Muscle of leg (tissue), 11 donors: ENCODE measurements around the gene RALGPS1. TPM values are rescaled to one million over a fixed set of nuclear protein-coding genes. Genes with fewer than 3 reads are reported as not detected.

Experiments
- DNase-seq: peaks from one replicate; pipeline ENCODE4 v3.0.0; 2013
- H3K27ac ChIP-seq: one replicate; pipeline ENCODE4 v1.5.1; 2013; ENCODE audit warnings: mild to moderate bottlenecking, low read length, control low read depth
- H3K27me3 ChIP-seq: one replicate; pipeline ENCODE4 v1.6.1; 2013; ENCODE audit warnings: low read length; ENCODE audit not compliant: control insufficient read depth, insufficient read depth
- H3K36me3 ChIP-seq: one replicate; pipeline ENCODE4 v1.6.1; 2013; ENCODE audit warnings: low read length; ENCODE audit not compliant: control insufficient read depth, insufficient read depth
- H3K4me1 ChIP-seq: one replicate; pipeline ENCODE4 v1.6.1; 2013; ENCODE audit warnings: low read length; ENCODE audit not compliant: control insufficient read depth, insufficient read depth
- H3K4me3 ChIP-seq: one replicate; pipeline ENCODE4 v1.5.1; 2013; ENCODE audit warnings: low read length, control low read depth
- H3K9me3 ChIP-seq: replicated peaks from 2 replicates; pipeline ENCODE4 v1.6.1; 2013; ENCODE audit warnings: low read depth, low read length; ENCODE audit not compliant: control insufficient read depth
- WGBS: methylation state at CpG from one replicate; pipeline ENCODE4 v1.1.5; 2013; ENCODE audit warnings: missing lambda C conversion rate; ENCODE audit not compliant: insufficient coverage; 5-methylcytosine and 5-hydroxymethylcytosine counted together
- polyA plus RNA-seq, 8 donors: library from polyadenylated mRNA; unstranded; fragments of 120-200 nt; gene quantifications; one replicate each; pipeline versions ENCODE4 v1.2.1 to v1.2.3, GENCODE V29; 2013; ENCODE audit warnings: inconsistent platforms in 1 of 8, low replicate concordance in 1 of 8; ENCODE audit not compliant: insufficient read length in 8 of 8, insufficient read depth in 1 of 8
- total RNA-seq: library from RNA; stranded (reverse); fragments of 120-200 nt; gene quantifications from one replicate; pipeline ENCODE4 v1.2.4, GENCODE V29; 2013

Gene RALGPS1
- total and polyA plus RNA-seq, 9 donors = 4.6 to 8.6 (median 7.2) TPM

DNA sequence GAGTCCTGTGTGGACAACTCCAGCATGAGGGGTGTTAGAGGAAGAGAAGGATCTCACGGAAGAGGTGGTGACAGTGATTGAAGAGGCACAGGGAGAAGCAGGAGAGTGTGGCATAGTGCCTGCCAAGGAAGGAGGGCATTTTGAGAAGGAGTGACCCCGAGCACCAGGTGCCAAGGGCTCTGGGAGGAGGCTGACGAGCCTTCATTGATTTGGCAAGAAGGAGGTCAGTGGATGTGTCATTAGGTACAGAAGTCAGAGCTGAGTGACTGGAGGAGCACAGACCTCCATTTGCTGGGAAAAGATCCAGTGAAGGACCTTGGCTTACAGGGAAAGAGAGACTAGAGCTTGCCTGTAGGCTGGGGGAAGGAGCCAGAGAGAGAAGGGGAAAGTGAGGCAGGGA, 278.2 kb downstream of the RALGPS1 start:
- WGBS = 91% methylated on average over 3 of the region's 3 CpGs
- peaks cover 32% of the 10 kb centered on the region for H3K4me1 ChIP-seq
- no peak overlapping the region for H3K27ac ChIP-seq
- H3K27me3 ChIP-seq = no peaks in the 10 kb centered on the region
- H3K36me3 ChIP-seq = no peaks in the 10 kb centered on the region
- no peak for DNase-seq
- no peaks in the 10 kb centered on the region for H3K9me3 ChIP-seq
- no peak overlapping the region for H3K4me3 ChIP-seq

DNA sequence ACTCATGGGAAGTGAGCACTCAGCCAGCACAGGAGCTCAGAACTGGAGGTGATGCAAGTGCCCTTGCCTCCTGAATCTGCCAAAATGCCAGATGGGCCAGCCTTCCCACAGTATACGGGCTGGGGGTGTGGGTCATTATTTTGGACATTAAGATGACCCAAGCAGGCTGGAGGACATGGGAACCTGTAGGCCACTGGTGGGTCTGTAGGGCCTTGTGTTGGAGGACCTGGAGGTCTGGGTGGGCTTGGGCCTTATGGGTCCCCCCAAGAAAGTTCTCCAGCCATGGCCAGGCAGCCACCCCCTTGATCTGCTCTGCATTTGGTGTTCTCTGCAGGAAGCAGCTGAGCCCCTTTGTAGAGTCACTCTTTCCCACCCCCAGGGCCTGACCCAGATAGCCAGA, 278.9 kb downstream of the RALGPS1 start:
- no peaks in the 10 kb centered on the region for H3K27me3 ChIP-seq
- no peak overlapping the region for H3K4me3 ChIP-seq
- 80% methylated on average over 1 of the region's 1 CpG for WGBS
- H3K36me3 ChIP-seq = no peaks in the 10 kb centered on the region
- H3K9me3 ChIP-seq = no peaks in the 10 kb centered on the region
- H3K4me1 ChIP-seq = peaks cover 34% of the 10 kb centered on the region
- DNase-seq = no peak
- H3K27ac ChIP-seq = no peak overlapping the region

DNA sequence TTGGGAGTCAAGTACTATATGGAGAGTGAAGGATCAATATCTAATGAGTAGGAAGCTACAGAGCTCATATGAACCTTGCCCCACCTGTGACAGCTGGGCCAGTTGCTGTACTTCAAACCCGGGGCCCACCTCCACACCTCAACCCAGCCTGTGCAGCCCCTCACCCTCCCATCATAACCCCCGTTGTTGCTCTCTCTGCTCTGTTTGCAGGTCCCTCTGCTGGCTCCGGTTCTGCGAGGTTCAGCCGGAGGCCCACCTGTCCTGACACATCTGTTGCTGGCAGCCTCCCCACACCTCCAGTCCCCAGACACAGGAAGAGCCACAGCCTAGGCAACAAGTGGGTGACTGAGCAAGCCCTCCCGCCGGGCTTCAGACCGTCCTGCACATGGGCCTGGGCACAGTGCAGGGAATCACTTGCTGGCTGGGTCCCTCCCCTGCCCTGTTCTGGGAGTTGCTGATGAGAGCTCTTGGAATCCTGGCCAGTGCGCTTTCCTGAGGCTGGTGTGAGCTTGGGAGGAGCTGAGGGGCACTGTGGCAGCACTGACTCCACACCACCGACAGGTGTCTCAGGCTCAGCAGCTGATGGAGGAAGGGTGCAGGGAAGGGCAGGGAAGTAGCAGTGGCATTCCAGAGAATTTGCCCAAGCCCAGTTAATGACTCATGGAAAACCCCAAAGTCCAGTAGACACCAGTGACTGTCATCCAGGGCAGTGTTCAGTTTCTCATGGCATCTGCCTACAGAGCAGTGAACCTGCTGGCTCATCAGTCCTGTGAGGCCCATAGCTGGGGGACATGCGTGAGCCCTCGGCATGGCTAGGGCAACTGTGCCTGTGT, 280.5 kb downstream of the RALGPS1 start:
- H3K4me3 ChIP-seq = no peak overlapping the region
- H3K9me3 ChIP-seq = no peaks in the 10 kb centered on the region
- no peak overlapping the region for H3K27ac ChIP-seq
- 70% methylated on average over 10 of the region's 12 CpGs for WGBS
- peaks cover 35% of the 10 kb centered on the region for H3K4me1 ChIP-seq
- no peaks in the 10 kb centered on the region for H3K36me3 ChIP-seq
- no peak for DNase-seq
- H3K27me3 ChIP-seq = no peaks in the 10 kb centered on the region

DNA sequence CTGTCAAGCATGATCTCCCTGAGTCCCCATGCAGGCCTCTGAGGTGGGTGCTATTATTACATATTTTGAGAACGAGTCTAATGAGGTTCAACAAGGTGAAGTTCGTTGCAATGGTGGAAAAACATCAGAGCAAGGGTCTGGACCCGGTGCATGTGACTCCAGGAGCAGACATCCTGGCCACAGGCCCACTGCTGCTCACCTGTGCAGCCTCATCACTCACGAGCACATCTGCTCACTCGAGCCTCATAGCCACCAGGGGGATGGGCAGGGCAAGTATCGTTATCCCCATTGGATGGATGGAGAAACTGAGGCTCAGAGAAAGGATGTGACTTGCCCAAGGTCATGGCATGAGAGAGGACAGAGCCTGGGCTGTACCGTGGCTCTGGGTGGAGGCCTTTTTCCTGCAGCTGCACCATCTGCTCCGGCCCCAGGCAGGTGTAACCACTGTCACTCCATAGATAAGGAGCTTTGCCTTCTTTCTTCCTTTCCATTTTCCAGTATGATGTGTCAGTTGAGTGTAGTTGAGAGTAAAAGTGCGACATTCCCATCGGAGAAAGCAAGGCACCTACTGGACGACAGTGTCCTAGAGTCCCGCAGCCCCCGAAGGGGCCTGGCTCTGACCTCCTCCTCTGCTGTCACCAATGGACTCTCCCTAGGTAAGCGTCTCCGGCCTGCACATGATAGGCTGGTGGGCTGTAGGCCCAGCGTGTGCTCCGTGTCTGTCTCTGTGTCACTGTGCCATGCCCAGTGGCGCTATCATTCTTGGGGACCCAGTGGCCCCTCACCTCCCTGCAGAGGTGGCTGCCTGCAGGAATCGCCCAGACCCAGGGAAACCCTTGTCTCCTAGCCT, 281.6 kb downstream of the RALGPS1 start:
- H3K36me3 ChIP-seq = no peaks in the 10 kb centered on the region
- no peak overlapping the region for H3K27ac ChIP-seq
- 93% methylated on average over 11 of the region's 19 CpGs for WGBS
- no peak overlapping the region for H3K4me3 ChIP-seq
- peaks cover 35% of the 10 kb centered on the region for H3K4me1 ChIP-seq
- no peaks in the 10 kb centered on the region for H3K27me3 ChIP-seq
- no peaks in the 10 kb centered on the region for H3K9me3 ChIP-seq
- no peak for DNase-seq

DNA sequence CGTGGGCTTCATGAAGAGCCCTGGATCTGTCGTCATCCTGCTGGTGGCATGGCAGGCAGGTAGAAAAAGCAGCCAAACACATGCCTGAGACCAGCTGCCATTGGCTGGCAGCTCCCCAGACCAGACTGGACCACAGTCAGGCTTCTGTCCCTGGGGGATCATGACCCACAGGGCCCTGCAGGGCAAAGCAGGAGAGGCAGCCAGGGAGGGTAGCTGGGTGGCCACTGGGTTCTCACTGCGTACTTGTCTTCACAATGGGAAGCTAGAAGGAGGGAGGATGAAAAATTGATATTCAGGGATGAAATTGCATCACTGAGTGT, 282.2 kb downstream of the RALGPS1 start:
- Histone ChIP-seq H3K4me1 (peaks cover 35% of the 10 kb centered on the region), H3K9me3 (no peaks in the 10 kb centered on the region), H3K36me3 (no peaks in the 10 kb centered on the region), H3K27me3 (no peaks in the 10 kb centered on the region), H3K4me3 (no peak overlapping the region), H3K27ac (no peak overlapping the region)
- DNase-seq = no peak
- 60% methylated on average over 3 of the region's 3 CpGs for WGBS

DNA sequence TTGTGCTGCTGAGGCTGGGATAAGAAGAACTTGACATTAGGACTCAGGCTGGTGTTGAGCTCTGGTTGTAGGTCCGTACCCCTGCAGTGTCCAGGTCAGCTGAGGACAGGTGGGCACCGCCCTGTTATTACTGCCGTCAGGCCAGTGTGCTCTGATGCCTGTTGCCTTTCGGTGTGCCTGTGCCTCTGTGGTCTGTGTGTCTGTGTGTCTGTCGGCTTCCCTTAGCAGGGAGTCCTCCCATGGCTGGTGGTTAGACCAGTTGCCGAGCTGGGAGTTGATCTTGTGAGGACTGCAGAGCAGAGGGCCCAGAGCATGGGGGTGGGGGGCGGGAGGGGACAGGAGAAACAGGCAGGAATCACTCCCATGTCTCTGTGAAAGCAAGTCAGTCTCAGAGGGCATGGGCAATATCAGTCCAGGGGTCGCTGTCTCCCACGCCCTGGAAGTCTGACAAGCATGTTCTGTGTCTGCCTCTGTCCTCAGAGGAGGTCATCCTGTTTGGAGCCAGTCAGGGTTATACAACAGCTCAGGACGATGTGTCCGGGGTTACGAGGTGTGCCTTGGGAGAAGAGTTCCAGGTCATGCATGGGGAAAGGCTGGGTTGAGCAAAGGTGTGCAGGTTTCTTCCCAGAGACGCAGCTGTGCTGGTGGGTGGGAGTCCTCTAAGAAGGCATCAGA, 282.7 kb downstream of the RALGPS1 start:
- H3K4me1 ChIP-seq = peaks cover 38% of the 10 kb centered on the region
- no peaks in the 10 kb centered on the region for H3K9me3 ChIP-seq
- no peaks in the 10 kb centered on the region for H3K36me3 ChIP-seq
- H3K27ac ChIP-seq = peak overlapping the region; percentile 16
- no peak overlapping the region for H3K4me3 ChIP-seq
- no peaks in the 10 kb centered on the region for H3K27me3 ChIP-seq
- WGBS = 79% methylated on average over 13 of the region's 13 CpGs
- no peak for DNase-seq

DNA sequence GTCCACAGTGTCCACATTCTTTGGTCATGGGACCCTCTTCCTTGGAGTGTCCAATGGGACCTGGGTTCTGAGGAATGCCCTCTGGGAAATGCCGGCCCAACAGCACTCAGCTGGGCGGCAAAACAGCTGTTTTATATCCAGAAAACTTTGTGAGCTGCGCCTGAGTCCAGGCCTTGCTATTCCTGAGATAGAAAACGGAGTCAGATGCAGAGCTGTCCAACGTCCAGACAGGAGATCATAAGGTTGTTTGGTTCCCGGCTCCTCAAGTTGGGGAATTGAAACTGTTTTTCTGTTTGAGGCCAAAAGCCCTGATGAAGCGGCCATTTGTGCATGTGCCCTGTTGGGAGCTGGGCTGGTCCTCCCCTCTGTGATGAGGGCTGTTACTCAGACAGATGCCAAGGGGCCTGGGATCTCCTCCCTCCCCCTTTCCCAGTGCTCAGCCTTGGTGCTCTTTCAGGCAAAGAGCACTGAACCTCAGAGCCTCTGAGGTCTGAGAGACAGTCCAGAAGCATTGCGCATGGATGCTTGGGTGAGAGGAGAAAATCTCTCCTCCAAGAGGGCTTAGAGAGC, 283.4 kb downstream of the RALGPS1 start:
- WGBS = 38% methylated on average over 7 of the region's 8 CpGs
- Histone ChIP-seq H3K4me3 (no peak overlapping the region), H3K27ac (peak overlapping the region; percentile 16), H3K36me3 (no peaks in the 10 kb centered on the region), H3K27me3 (no peaks in the 10 kb centered on the region), H3K4me1 (peaks cover 44% of the 10 kb centered on the region), H3K9me3 (no peaks in the 10 kb centered on the region)
- DNase-seq = peak; percentile 81

DNA sequence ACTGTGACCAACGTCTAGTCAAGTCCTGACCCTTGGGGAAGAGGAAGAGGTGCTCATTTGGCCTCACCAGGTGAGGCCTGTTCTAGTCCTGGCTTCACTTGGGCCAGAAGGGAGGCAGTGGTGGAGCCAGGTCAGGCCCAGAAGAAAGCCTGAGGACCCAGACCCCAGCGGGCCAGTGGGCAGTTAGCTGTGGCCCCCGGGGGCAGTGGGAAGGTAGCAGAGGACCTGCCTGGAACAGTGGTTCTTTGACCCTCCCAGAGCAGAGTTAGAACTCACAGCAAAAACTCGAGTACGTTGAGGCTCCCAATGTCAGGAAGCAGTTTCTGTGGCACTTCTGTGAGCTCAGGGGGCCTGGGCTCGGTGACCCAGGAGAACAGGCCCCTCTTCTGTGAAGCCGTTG, 284.0 kb downstream of the RALGPS1 start:
- H3K9me3 ChIP-seq = no peaks in the 10 kb centered on the region
- H3K4me1 ChIP-seq = peaks cover 44% of the 10 kb centered on the region
- DNase-seq = no peak
- peak overlapping the region; percentile 16 for H3K27ac ChIP-seq
- no peaks in the 10 kb centered on the region for H3K27me3 ChIP-seq
- 63% methylated on average over 7 of the region's 7 CpGs for WGBS
- H3K4me3 ChIP-seq = no peak overlapping the region
- no peaks in the 10 kb centered on the region for H3K36me3 ChIP-seq

DNA sequence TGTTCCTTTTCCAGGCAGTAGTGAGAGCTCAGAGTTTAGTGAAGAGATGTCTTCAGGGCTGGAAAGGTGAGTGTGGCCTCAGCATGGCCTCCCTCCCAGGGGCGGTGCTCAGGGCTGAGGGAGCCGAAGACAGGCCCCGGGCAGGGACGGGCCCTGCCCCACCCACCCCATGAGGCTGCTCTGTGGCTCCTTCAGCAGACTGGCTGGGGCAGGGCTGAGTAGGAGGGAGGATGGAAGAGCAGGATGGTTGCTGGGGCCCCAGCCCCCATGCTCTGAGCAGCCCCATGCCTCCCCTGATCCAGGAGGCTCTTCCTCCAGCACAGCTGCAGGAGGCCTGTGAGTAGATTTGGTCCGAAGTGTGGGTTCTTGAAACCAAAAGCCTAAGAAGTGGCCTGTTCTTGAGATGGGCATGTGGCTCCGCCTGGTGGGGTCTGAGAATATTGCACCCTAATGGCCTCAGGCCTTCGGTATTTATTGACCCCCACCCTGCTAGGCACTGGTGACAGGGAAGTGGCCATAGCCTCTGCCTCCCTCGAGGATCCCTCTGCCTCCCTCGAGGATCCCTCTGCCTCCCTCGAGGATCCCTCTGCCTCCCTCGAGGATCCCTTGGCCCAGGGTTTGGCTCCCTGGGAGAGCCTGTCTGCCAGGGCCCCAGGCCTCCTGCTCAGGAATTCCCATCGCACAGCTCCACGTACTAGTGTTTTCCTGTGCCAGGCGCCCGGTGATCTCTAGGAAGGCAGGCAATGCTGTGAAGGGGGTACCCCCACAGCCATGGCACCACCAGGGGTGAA, 284.6 kb downstream of the RALGPS1 start:
- Histone ChIP-seq H3K4me1 (peaks cover 44% of the 10 kb centered on the region), H3K27me3 (no peaks in the 10 kb centered on the region), H3K4me3 (no peak overlapping the region), H3K27ac (peak overlapping the region; percentile 9), H3K9me3 (no peaks in the 10 kb centered on the region), H3K36me3 (no peaks in the 10 kb centered on the region)
- WGBS = 30% methylated on average over 10 of the region's 15 CpGs
- DNase-seq = peak; percentile 94
